ENCODE results near the gene TFF1.

Gene TFF1

GRCh38 chr21:42382915-42383314 is 16.6 kb upstream of the TFF1 start:
- no peak for DNase-seq (ENCODE audit: low read depth)

GRCh38 chr21:42381347-42381984 is 15.1 kb upstream of the TFF1 start:
- no peak for DNase-seq (ENCODE audit: low read depth)

DNA sequence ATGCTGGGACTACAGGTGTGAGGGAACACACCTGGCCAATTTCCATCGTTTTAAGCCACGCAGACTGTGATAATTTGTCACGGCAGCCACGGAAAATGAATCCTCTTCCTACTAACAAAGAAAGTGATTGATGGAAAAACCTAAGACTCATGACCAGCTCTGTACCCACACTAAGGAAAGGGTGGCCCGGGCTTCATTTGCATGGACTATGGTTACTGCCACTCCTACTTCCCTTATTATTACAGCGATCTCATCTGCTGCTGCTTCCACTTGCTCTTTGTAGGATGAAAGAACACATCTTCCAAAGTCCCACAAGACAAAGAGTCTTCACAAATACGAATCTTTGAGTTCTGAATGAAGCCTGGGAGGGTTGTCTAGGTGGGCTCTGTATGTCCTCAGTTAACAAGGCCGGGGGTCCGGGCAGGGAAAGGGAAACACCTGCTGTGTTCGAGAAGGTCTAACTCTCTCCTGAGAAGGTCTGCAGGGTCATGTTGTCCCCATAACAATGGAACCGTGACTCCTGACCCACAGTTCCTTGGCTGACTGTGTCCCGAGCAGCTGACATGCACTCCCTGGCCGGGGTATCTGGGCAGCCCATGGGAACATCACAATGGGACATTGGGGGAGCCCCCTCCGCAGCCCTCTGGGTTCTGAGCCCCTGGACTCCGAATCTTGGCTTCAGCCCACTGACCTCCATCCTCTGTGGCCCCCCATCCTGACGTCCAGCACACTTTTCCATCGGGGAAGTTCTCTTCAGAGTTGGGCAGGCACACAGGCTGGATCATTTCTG is 13.3 kb upstream of the TFF1 start:
- DNase-seq (ENCODE audit: low read depth): no peak

- no peak for DNase-seq (ENCODE audit: low read depth)
Measured at GRCh38 chr21:42378418-42378817, 12.1 kb upstream of the TFF1 start.

DNA sequence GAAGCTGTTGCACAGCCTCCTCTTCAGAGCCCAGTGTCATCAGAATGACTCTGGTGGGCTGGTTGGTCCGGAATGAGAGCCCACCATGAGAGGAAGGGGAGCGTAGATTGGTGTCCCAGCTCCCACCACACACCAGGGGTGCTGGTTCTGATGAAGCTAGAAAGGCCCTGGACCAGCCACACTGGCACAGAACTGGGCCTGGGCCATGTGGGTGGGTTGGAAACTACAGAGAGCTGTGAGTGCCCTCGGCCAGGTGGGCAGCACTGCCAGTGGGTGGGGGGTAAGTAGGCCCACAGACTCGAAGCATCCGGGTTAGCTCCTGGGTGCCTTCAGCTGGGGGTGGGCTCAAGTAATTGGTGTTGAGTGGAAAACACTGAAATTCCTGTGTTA is 11.6 kb upstream of the TFF1 start:
- DNase-seq (ENCODE audit: low read depth): no peak

- no peak for DNase-seq (ENCODE audit: low read depth)
Measured at GRCh38 chr21:42377211-42377950, 11.0 kb upstream of the TFF1 start.

GRCh38 chr21:42376338-42376982 is 10.1 kb upstream of the TFF1 start:
- no peak for DNase-seq (ENCODE audit: low read depth)

DNA sequence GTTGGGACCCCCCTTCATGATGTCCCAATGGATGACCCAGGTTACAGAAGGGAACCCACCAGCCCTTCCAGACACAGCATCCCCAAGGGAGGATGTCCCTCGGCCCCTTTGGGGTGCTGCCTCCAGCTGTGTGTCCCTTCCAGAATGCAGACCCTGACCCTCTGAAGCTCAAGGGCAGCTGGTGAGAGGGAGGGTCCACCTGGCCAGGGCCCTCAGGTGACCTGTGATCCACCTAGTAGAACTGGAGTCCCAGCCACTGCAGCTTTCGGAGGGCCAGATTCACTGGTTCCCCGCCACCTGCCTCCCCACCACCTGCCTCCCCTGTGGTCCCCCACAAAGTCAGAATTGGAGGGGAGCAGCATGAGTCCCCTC is 9.6 kb upstream of the TFF1 start:
- no peak for DNase-seq (ENCODE audit: low read depth)

- DNase-seq (ENCODE audit: low read depth): no peak
Measured at GRCh38 chr21:42375506-42375905, 9.2 kb upstream of the TFF1 start.

DNA sequence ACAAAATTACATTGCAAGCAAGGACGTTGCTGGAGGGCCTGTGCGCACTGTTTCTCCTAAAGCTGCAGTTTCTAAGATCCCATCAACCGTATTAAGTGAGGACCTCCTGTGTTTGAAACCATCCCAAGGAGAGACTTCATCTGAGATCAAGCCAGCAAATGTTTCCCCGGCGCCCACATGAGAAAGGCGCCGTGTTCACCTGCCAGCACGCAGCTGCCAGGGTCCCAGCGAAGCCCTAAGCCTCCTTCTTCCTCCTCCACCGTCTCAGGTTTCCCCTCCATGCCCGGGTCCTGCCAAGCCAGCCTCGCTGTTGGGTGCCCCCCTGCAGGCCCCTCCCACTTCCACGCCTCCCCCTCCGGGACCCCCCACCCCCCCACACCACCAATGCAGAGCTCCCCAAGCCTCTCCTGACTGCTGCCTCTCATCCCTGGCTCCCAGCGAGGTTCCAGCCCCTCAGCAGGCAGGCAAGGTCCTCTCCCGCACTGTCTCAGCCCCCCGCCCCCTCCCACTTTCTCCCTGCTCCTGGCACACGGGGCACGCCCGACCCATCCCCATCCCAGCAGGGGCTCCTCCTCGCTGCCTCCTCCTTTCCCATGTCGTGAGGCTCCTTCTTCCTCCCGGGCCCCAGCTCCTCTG is 8.6 kb upstream of the TFF1 start:
- DNase-seq (ENCODE audit: low read depth): no peak

DNA sequence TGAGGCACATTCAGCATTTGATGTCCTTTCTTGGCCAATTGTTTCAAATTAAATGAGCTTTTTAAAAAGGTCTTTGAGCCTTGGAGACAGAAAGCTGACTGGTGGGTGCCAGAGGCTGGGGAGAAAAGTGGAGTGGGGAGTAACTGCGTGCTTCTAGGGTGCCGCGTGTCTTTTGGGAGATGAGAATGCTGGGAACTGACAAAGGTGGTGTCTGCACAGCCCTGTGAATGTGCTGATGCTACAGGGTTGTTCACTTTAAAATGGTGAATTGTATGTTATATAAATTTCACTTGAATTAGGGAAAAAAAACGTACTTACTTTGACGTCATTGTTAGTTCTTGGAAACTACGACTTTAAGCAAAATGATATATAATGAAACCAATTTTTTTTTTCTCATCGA is 8.1 kb upstream of the TFF1 start:
- no peak for DNase-seq (ENCODE audit: low read depth)

- no peak for DNase-seq (ENCODE audit: low read depth)
Measured at GRCh38 chr21:42373908-42374455, 7.6 kb upstream of the TFF1 start.

- no peak for DNase-seq (ENCODE audit: low read depth)
Measured at GRCh38 chr21:42373196-42373907, 7.0 kb upstream of the TFF1 start.

GRCh38 chr21:42370894-42371654 is 4.7 kb upstream of the TFF1 start:
- no peak for DNase-seq (ENCODE audit: low read depth)

GRCh38 chr21:42369821-42370220 is 3.5 kb upstream of the TFF1 start:
- no peak for DNase-seq (ENCODE audit: low read depth)

DNA sequence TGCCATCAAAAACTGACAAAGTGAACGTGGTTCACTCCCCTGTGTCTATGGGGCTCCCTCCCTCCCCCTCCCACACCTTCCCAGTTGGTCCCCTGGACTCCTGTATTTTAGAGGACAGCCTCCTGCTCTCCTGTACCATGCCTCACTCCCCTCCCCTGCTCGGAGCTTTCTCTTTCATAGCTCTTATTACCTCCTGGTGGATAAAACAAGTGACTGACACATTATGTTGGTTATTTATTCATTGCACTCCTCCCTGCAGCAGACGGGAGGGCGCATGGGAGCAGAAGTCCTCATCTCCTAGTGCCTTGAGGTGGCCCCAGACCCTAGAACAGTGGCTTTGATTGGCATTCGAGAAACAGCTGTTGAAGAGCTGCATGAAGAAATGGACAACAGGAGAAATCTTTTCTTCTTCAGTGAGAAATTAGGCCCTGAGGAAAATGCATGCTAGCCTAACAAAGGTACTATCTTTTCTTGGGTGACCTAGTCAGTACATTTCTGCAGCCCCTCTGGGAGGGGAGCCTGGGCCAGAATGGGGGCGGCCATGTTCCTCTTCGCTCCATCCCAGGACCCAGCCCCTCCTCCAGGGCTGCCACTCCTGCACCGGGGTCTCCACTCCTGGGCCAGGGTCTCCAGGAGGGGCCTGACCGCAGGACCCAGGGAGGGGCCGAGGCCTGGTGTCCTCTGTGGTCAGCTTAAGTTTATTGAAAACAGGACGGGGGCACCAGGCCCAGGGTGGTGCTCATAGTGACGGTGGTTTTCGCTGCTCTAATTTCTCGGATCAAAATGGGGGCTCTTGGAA is 1.2 kb upstream of the TFF1 start:
- DNase-seq (ENCODE audit: low read depth): no peak

DNA sequence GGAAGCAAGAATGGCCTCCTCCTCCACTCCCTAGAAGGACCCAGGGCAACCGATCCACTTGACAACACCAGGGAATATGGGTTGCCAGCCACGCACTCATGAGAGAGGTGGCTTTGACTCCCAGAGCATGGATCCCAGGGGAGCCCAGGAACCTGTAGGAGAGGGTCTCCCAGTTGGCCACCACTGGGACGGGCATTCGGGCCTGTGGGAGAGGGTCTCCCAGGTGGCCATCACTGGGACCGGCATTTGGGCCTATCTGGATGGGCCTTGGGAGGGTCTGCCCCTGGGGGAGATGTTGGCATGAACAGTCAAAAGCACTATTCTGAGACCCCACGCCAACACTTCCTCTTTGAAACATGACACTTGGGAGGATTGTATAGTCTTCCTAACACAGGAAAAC is 565 bp downstream of the TFF1 start:
- DNase-seq (ENCODE audit: low read depth): no peak

DNA sequence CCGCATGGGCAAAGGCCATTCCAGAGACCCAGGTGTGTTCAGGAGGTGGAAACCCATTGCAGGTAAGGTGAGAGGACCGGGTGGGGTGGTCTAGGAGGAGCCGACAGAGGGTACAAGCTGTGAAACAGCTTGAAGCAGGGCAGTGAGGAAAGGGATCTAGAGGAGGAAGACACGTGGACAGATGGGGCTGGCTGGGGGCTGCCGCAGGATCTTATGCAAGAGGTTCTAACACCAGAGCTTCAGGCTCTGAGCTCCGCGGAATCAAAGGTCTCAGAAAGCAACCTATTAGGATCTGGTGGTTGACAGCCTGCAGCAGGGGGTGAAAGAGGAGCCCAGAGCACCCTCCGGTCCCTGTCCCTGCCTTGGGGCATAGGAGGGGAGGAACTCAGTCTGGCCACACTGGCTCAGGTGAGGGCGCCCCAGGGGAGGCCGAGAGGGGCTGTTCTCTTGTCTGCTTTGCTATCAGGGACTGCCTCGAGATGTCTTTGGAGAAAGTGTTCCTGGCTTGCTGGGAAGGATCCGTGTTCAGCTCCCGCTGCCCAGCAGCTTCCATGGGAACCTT is 1.9 kb downstream of the TFF1 start:
- no peak for DNase-seq (ENCODE audit: low read depth)

DNA sequence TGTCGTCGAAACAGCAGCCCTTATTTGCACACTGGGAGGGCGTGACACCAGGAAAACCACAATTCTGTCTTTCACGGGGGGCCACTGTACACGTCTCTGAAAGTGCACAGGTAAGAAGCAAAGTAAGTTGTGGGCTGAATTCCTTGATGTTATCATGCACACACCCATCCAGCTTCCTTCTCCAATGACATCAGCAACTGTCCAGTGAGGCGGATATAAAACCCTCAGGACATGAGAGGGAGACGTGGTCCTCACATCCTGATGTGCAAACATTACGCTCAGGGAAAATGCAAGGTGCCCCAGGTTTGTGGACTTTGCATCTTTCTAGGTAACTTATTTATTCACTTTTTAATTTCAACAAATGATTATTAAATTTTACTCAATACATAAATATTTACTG is 3.0 kb downstream of the TFF1 start:
- DNase-seq (ENCODE audit: low read depth): no peak
